H9 (cell line): ENCODE measurements around the gene PALD1. TPM values are rescaled to one million over a fixed set of nuclear protein-coding genes. Genes with fewer than 3 reads are reported as not detected.

Source experiments
- DNase-seq: peaks from one replicate; pipeline ENCODE4 v3.0.0-alpha.2; 2017
- H2AFZ ChIP-seq: one replicate; pipeline ENCODE4 v1.6.1; 2013; ENCODE audit warnings: mild to moderate bottlenecking, low read length, control low read depth, moderate library complexity
- H2AK5ac ChIP-seq: 2 replicates; pipeline ENCODE4 v1.6.1; 2013; ENCODE audit warnings: low read length, control low read depth, mixed read lengths; ENCODE audit not compliant: insufficient read length
- H2BK120ac ChIP-seq: one replicate; pipeline ENCODE4 v1.6.1; 2013; ENCODE audit warnings: low read depth, mild to moderate bottlenecking, low read length, control low read depth, inconsistent platforms; ENCODE audit not compliant: poor library complexity, severe bottlenecking
- H2BK12ac ChIP-seq: 2 replicates; pipeline ENCODE4 v1.6.1; 2013; ENCODE audit warnings: low read length, control low read depth, mixed read lengths, low read depth; ENCODE audit not compliant: insufficient read length
- H2BK15ac ChIP-seq: 2 replicates; pipeline ENCODE4 v1.6.1; 2013; ENCODE audit warnings: low read depth, low read length, control low read depth
- H2BK20ac ChIP-seq: one replicate; pipeline ENCODE4 v1.6.1; 2013; ENCODE audit warnings: low read depth, mild to moderate bottlenecking, low read length, control low read depth, inconsistent platforms; ENCODE audit not compliant: poor library complexity, severe bottlenecking
- H2BK5ac ChIP-seq: 2 replicates; pipeline ENCODE4 v1.6.1; 2013; ENCODE audit warnings: low read length, control low read depth, mixed read lengths; ENCODE audit not compliant: insufficient read length
- H3K14ac ChIP-seq: 2 replicates; pipeline ENCODE4 v1.6.1; 2013; ENCODE audit warnings: low read length, control low read depth; ENCODE audit not compliant: insufficient read depth
- H3K18ac ChIP-seq: 2 replicates; pipeline ENCODE4 v1.6.1; 2013; ENCODE audit warnings: low read depth, mild to moderate bottlenecking, mixed read lengths, low read length, control low read depth; ENCODE audit not compliant: insufficient read length
- H3K23ac ChIP-seq: 2 replicates; pipeline ENCODE4 v1.6.1; 2013; ENCODE audit warnings: low read length, control low read depth, mixed read lengths, low read depth; ENCODE audit not compliant: insufficient read length
- H3K23me2 ChIP-seq: 2 replicates; pipeline ENCODE4 v1.6.1; 2013; ENCODE audit warnings: low read depth, mild to moderate bottlenecking, mixed read lengths, low read length, control low read depth; ENCODE audit not compliant: insufficient read length, poor library complexity, severe bottlenecking
- H3K27ac ChIP-seq: 2 replicates; pipeline ENCODE4 v1.5.1; 2013; ENCODE audit warnings: low read length, control low read depth, mixed read lengths, low read depth; ENCODE audit not compliant: insufficient read length
- H3K27me3 ChIP-seq: 2 replicates; pipeline ENCODE4 v1.6.1; 2013; ENCODE audit warnings: low read length, control low read depth, inconsistent platforms; ENCODE audit not compliant: insufficient read depth
- H3K4ac ChIP-seq: 2 replicates; pipeline ENCODE4 v1.6.1; 2013; ENCODE audit warnings: low read depth, mild to moderate bottlenecking, control low read depth, inconsistent platforms, low read length, moderate library complexity
- H3K4me1 ChIP-seq: 2 replicates; pipeline ENCODE4 v1.6.1; 2013; ENCODE audit warnings: low read length, control low read depth, inconsistent platforms; ENCODE audit not compliant: insufficient read depth
- H3K4me2 ChIP-seq: 2 replicates; pipeline ENCODE4 v1.6.1; 2013; ENCODE audit warnings: low read length, control low read depth, mixed read lengths; ENCODE audit not compliant: insufficient read length, insufficient read depth
- H3K56ac ChIP-seq: 2 replicates; pipeline ENCODE4 v1.6.1; 2013; ENCODE audit warnings: low read depth, mild to moderate bottlenecking, mixed read lengths, low read length, control low read depth; ENCODE audit not compliant: insufficient read length
- H3K79me1 ChIP-seq: 2 replicates; pipeline ENCODE4 v1.6.1; 2013; ENCODE audit warnings: low read depth, mild to moderate bottlenecking, moderate library complexity, low read length, control low read depth, inconsistent platforms; ENCODE audit not compliant: insufficient read depth, poor library complexity, severe bottlenecking
- H3K79me2 ChIP-seq: 2 replicates; pipeline ENCODE4 v1.6.1; 2013; ENCODE audit warnings: low read length, control low read depth, inconsistent platforms; ENCODE audit not compliant: insufficient read depth
- H3K9ac ChIP-seq: 2 replicates; pipeline ENCODE4 v1.6.1; 2013; ENCODE audit warnings: low read length, control low read depth, mixed read lengths; ENCODE audit not compliant: insufficient read length; ENCODE audit errors: extremely low read depth
- H3K9me3 ChIP-seq: one replicate; pipeline ENCODE4 v1.6.1; 2013; ENCODE audit warnings: low read depth, low read length, inconsistent platforms; ENCODE audit not compliant: control insufficient read depth
- H3T11ph ChIP-seq: one replicate; pipeline ENCODE4 v1.6.1; 2013; ENCODE audit warnings: mild to moderate bottlenecking, low read length, control low read depth, inconsistent platforms
- H4K20me1 ChIP-seq: one replicate; pipeline ENCODE4 v1.6.1; 2013; ENCODE audit not compliant: control insufficient read depth, insufficient read length, insufficient read depth
- H4K5ac ChIP-seq: 2 replicates; pipeline ENCODE4 v1.6.1; 2013; ENCODE audit warnings: low read depth, mild to moderate bottlenecking, mixed read lengths, low read length, control low read depth; ENCODE audit not compliant: insufficient read length
- H4K8ac ChIP-seq: replicated peaks from 2 replicates; pipeline ENCODE4 v1.6.1; 2013; ENCODE audit warnings: low read length, control low read depth, mixed read lengths, low read depth; ENCODE audit not compliant: insufficient read length
- H4K91ac ChIP-seq: 2 replicates; pipeline ENCODE4 v1.6.1; 2013; ENCODE audit warnings: low read depth, mild to moderate bottlenecking, moderate library complexity, mixed read lengths, low read length, control low read depth; ENCODE audit not compliant: insufficient read length
- H3K27ac Mint-ChIP-seq, 3 experiments: 2 replicates in 2 of 3; 3 replicates in 1 of 3; pipeline ENCODE4 v1.8.0; 2020 to 2021; ENCODE audit warnings: mixed read lengths in 3 of 3, mild to moderate bottlenecking in 1 of 3, moderate library complexity in 1 of 3
- H3K27me3 Mint-ChIP-seq: 2 replicates; pipeline ENCODE4 v1.8.0; 2021; ENCODE audit warnings: low read depth, mild to moderate bottlenecking, moderate library complexity, mixed read lengths
- H3K36me3 Mint-ChIP-seq, 3 experiments: 2 replicates in 2 of 3; 3 replicates in 1 of 3; pipeline ENCODE4 v1.8.0; 2020 to 2021; ENCODE audit warnings: low read depth in 3 of 3, mixed read lengths in 3 of 3; ENCODE audit not compliant: insufficient read depth in 1 of 3
- H3K4me1 Mint-ChIP-seq, 2 experiments: 2 replicates each; pipeline ENCODE4 v1.8.0; 2020; ENCODE audit warnings: mixed read lengths in 2 of 2
- H3K4me3 Mint-ChIP-seq, 2 experiments: 2 replicates in 1 of 2; 3 replicates in 1 of 2; pipeline ENCODE4 v1.8.0; 2020 to 2021; ENCODE audit warnings: mild to moderate bottlenecking in 2 of 2, mixed read lengths in 2 of 2, moderate library complexity in 1 of 2
- H3K9me3 Mint-ChIP-seq, 2 experiments: 2 replicates in 1 of 2; 3 replicates in 1 of 2; pipeline ENCODE4 v1.8.0; 2020; ENCODE audit warnings: mild to moderate bottlenecking in 2 of 2, mixed read lengths in 2 of 2, moderate library complexity in 1 of 2
- CTCF ChIP-seq: fragments of 200-600 bp; sonication (generic); conservative IDR thresholded peaks from 3 replicates; pipeline ENCODE4 v1.8.0; 2021; ENCODE audit warnings: antibody characterized with exemption, mild to moderate bottlenecking
- WGBS: extraction: QIAGEN DNeasy Blood & Tissue Kit; methylation state at CpG from one replicate; pipeline ENCODE4 v1.1.7; 2013; ENCODE audit warnings: missing lambda C conversion rate, low lambda C conversion rate, mixed read lengths; ENCODE audit not compliant: insufficient read length; ENCODE audit errors: extremely low coverage; 5-methylcytosine and 5-hydroxymethylcytosine counted together
- total RNA-seq: library from RNA; stranded (reverse); gene quantifications from 2 replicates; pipeline ENCODE4 v1.2.1, GENCODE V29; 2021

The PALD1 gene
- total RNA-seq, 1 experiment from 2014 or later = 21.1 TPM

- Histone ChIP-seq H3K23me2 (peaks cover 14% of the 10 kb centered on the region), H2AK5ac (no peak overlapping the region), H4K20me1 (no peaks in the 10 kb centered on the region), H4K91ac (no peak overlapping the region), H3K4me2 (no peak overlapping the region), H3K23ac (no peak overlapping the region), H3K79me2 (no peaks in the 10 kb centered on the region), H2BK120ac (no peak overlapping the region), H3K18ac (no peak overlapping the region), H3K4ac (no peak overlapping the region), H3K56ac (no peak overlapping the region), H3K4me1 (peaks cover 9% of the 10 kb centered on the region; the same call in 1 of the 2 replicates), H3T11ph (no peak overlapping the region), H3K9me3 (no peaks in the 10 kb centered on the region), H4K8ac (no peak overlapping the region), H2BK20ac (no peak overlapping the region), H3K79me1 (no peaks in the 10 kb centered on the region), H3K27ac (no peak overlapping the region), H2BK12ac (no peak overlapping the region), H2BK15ac (no peak overlapping the region), H4K5ac (no peak overlapping the region), H2BK5ac (no peak overlapping the region), H3K14ac (no peak overlapping the region; the same call in 1 of the 2 replicates), H3K27me3 (peaks cover 7% of the 10 kb centered on the region; the same call in 1 of the 2 replicates), H3K9ac (no peak overlapping the region), H2AFZ (no peak overlapping the region)
- Mint-ChIP-seq H3K27ac (0 out of 7 replicates have a peak overlapping the region, but pooled peaks of 1 of the 3 experiments have one; percentile 32), H3K36me3 (peaks cover 0 to under 1% (median 0%) of the 10 kb centered on the region in 3 experiments; a peak in 1 of 7 replicates), H3K27me3 (peaks cover 56% of the 10 kb centered on the region), H3K4me3 (no peak overlapping the region; a peak in 1 of 5 replicates), H3K4me1 (peaks cover 40 to 48% of the 10 kb centered on the region in 2 experiments), H3K9me3 (peaks cover 0 to 4% of the 10 kb centered on the region in 2 experiments; a peak in 2 of 5 replicates)
- WGBS = no CpG with 5 or more reads among the region's 4 CpGs
- no peak for TF ChIP-seq CTCF
- no peak for DNase-seq
Observed at GRCh38 chr10:70444744-70445143, 33.8 kb upstream of the PALD1 start.
